Skeletal muscle cell (primary cell): ENCODE measurements around the gene IGF2BP1.
"Not testable (repeated sequence)": the region's sequence is repeated elsewhere in the genome, so short reads cannot be mapped to it uniquely, and the experiment has no call there.

Experiments used
- DNase-seq: peaks from one replicate; pipeline ENCODE4 v3.0.0-alpha.2; 2010; ENCODE audit warnings: low read depth
- H3K4me3 ChIP-seq: 2 replicates; pipeline ENCODE4 v1.5.1; 2011; ENCODE audit warnings: low read depth, mild to moderate bottlenecking, control low read depth, low read length, moderate library complexity

IGF2BP1 gene

GRCh38 chr17:48995304-48995973 lies 1.7 kb upstream of the IGF2BP1 start:
- DNase-seq = no peak

GRCh38 chr17:48995974-48996721 lies 1.0 kb upstream of the IGF2BP1 start:
- peak overlapping the region; percentile 90 for H3K4me3 ChIP-seq
- no peak for DNase-seq

More at GRCh38 chr17:48995304-48995973, 1.7 kb upstream of the IGF2BP1 start:
- H3K4me3 ChIP-seq = peak overlapping the region; percentile 90

- H3K4me3 ChIP-seq = peak overlapping the region; percentile 90
- DNase-seq = no peak
Observed at GRCh38 chr17:48996722-48997102, 473 bp upstream of the IGF2BP1 start.

GRCh38 chr17:48997827-48998586 lies 822 bp downstream of the IGF2BP1 start:
- no peak for DNase-seq
- H3K4me3 ChIP-seq = peak overlapping the region; percentile 90

- peak overlapping the region; percentile 90 for H3K4me3 ChIP-seq
- no peak for DNase-seq
Observed at GRCh38 chr17:48998587-48999440, 1.6 kb downstream of the IGF2BP1 start.

- no peak for DNase-seq
Observed at GRCh38 chr17:49000943-49001342, 3.8 kb downstream of the IGF2BP1 start.

GRCh38 chr17:49001671-49002070 lies 4.5 kb downstream of the IGF2BP1 start:
- no peak for DNase-seq
- H3K4me3 ChIP-seq = peak overlapping the region; percentile 90

More at GRCh38 chr17:49000943-49001342, 3.8 kb downstream of the IGF2BP1 start:
- peak overlapping the region; percentile 90 for H3K4me3 ChIP-seq

GRCh38 chr17:49002331-49002730 lies 5.1 kb downstream of the IGF2BP1 start:
- H3K4me3 ChIP-seq = no peak overlapping the region
- no peak for DNase-seq

- DNase-seq = no peak
- H3K4me3 ChIP-seq = no peak overlapping the region
Observed at GRCh38 chr17:49002766-49003165, 5.6 kb downstream of the IGF2BP1 start.

- no peak for DNase-seq
- H3K4me3 ChIP-seq = peak overlapping the region; percentile 48
Observed at GRCh38 chr17:49003557-49004511, 6.6 kb downstream of the IGF2BP1 start.

- no peak overlapping the region for H3K4me3 ChIP-seq
- no peak for DNase-seq
Observed at GRCh38 chr17:49005140-49005539, 8.0 kb downstream of the IGF2BP1 start.

- not testable (repeated sequence) for DNase-seq, H3K4me3 ChIP-seq
Observed at GRCh38 chr17:49008908-49009307, 11.7 kb downstream of the IGF2BP1 start.

- H3K4me3 ChIP-seq = peak overlapping the region; percentile 34
- DNase-seq = no peak
Observed at GRCh38 chr17:49012769-49013255, 15.6 kb downstream of the IGF2BP1 start.

- DNase-seq = no peak
- peak overlapping the region; percentile 34 for H3K4me3 ChIP-seq
Observed at GRCh38 chr17:49013311-49014213, 16.4 kb downstream of the IGF2BP1 start.

- no peak overlapping the region for H3K4me3 ChIP-seq
- no peak for DNase-seq
Observed at GRCh38 chr17:49015179-49015923, 18.2 kb downstream of the IGF2BP1 start.

GRCh38 chr17:49015924-49016774 lies 19.0 kb downstream of the IGF2BP1 start:
- no peak for DNase-seq
- H3K4me3 ChIP-seq = no peak overlapping the region
